HG03432 (cell line): ENCODE data around the gene PPEF1.

ENCODE experiments used
- ATAC-seq: cut with Tn5 transposase; IDR thresholded peaks from one replicate; pipeline ENCODE4 v1.9.1; 2021; ENCODE audit warnings: mild to moderate bottlenecking, moderate library complexity; ENCODE audit not compliant: unreplicated experiment

The PPEF1 gene

GRCh38 chrX:18875256-18875878 is 167.9 kb downstream of the PPEF1 start:
- no peak for ATAC-seq

GRCh38 chrX:18877469-18877868 is 170.0 kb downstream of the PPEF1 start:
- ATAC-seq = no peak
